HCT116 (cell line): ENCODE measurements around the gene GARIN5A. TPM values are rescaled to one million over a fixed set of nuclear protein-coding genes. Genes with fewer than 3 reads are reported as not detected.
"Not testable (repeated sequence)": the region's sequence is repeated elsewhere in the genome, so short reads cannot be mapped to it uniquely, and the experiment has no call there.

Source experiments
- ATAC-seq: fragments of 200-7000 bp; cut with Tn5 transposase; 2 replicates; pipeline ENCODE4 v1.9.1; 2020; ENCODE audit warnings: mild to moderate bottlenecking, moderate library complexity
- BruUV-seq: library from RNA; stranded (reverse); fragments of 400-500 nt; replicated peaks from 2 replicates; lab custom pipeline; 2021; lab: Mats Ljungman, UMichigan
- CTCF ChIA-PET: fragments of 300-600 bp; sonication (Branson Sonifier 250); formaldehyde crosslinking; loops from one replicate; lab custom pipeline; 2021; ENCODE audit warnings: antibody characterized with exemption; lab: Charles Lee
- POLR2A ChIA-PET: fragments of 300-600, 350-600 bp; sonication (Branson Sonifier 250); formaldehyde crosslinking; loops from one replicate; lab custom pipeline; 2021; ENCODE audit warnings: antibody characterized with exemption; lab: Charles Lee
- RAD21 ChIA-PET, 2 experiments: fragments of 300-600 bp; sonication (Branson Sonifier 250); formaldehyde crosslinking; loops; one replicate each; lab custom pipeline; 2023; ENCODE audit warnings: low total read pairs in 2 of 2; ENCODE audit not compliant: uncharacterized antibody in 2 of 2, unreplicated experiment in 2 of 2, low non-redundant PET in 1 of 2; lab: Charles Lee
- DNase-seq: peaks from one replicate; pipeline ENCODE4 v3.0.0-alpha.2; 2010; ENCODE audit warnings: low read depth, low spot score
- H2AFZ ChIP-seq: fragments of 200-600 bp; shearing (Covaris generic), sonication (generic); 2 replicates; pipeline ENCODE4 v1.6.1; 2017; ENCODE audit warnings: low read depth, mixed run types, mixed read lengths, antibody characterized with exemption, low read length; ENCODE audit not compliant: poor library complexity, severe bottlenecking
- H3K27ac ChIP-seq: 2 replicates; pipeline ENCODE4 v1.5.1; 2012; ENCODE audit warnings: low read depth, low read length
- H3K27me3 ChIP-seq: fragments of 200-600 bp; sonication (generic); 2 replicates; pipeline ENCODE4 v1.6.1; 2016; ENCODE audit warnings: mixed run types, low read length, mixed read lengths; ENCODE audit not compliant: insufficient read depth
- H3K36me3 ChIP-seq, 2 experiments: fragments of 200-500 bp in 1 of 2; fragments of 200-600 bp in 1 of 2; sonication (Bioruptor generic) in 1 of 2; sonication (generic) in 1 of 2; 2 replicates each; pipeline versions ENCODE4 v1.5.1 to v1.6.1; 2014 to 2016; ENCODE audit warnings: low read length in 2 of 2, inconsistent platforms in 1 of 2, mixed read lengths in 1 of 2, mixed run types in 1 of 2; ENCODE audit not compliant: insufficient read depth in 2 of 2, control insufficient read depth in 1 of 2
- H3K4me1 ChIP-seq, 2 experiments: fragments of 200-600 bp in 1 of 2; sonication (generic) in 1 of 2; 2 replicates each; pipeline versions ENCODE4 v1.5.1 to v1.6.1; 2012 to 2017; ENCODE audit warnings: low read length in 2 of 2, inconsistent platforms in 1 of 2, mild to moderate bottlenecking in 1 of 2, mixed read lengths in 1 of 2, mixed run types in 1 of 2, moderate library complexity in 1 of 2; ENCODE audit not compliant: insufficient read depth in 2 of 2, control insufficient read depth in 1 of 2
- H3K4me2 ChIP-seq: fragments of 200-600 bp; sonication (generic); 2 replicates; pipeline ENCODE4 v1.6.1; 2017; ENCODE audit warnings: mixed run types, low read length, mixed read lengths
- H3K4me3 ChIP-seq, 2 experiments: fragments of 200-600 bp in 1 of 2; sonication (generic) in 1 of 2; replicated peaks in 1 of 2; 2 replicates each; pipeline ENCODE4 v1.5.1; 2011 to 2016; ENCODE audit warnings: low read length in 2 of 2, control low read depth in 1 of 2, low read depth in 1 of 2, mild to moderate bottlenecking in 1 of 2, mixed read lengths in 1 of 2, mixed run types in 1 of 2
- H3K79me2 ChIP-seq: fragments of 200-600 bp; sonication (generic); 2 replicates; pipeline ENCODE4 v1.6.1; 2017; ENCODE audit warnings: mild to moderate bottlenecking, mixed run types, low read length, moderate library complexity, mixed read lengths; ENCODE audit not compliant: insufficient read depth
- H3K9ac ChIP-seq: fragments of 200-600 bp; sonication (generic); 2 replicates; pipeline ENCODE4 v1.6.1; 2016; ENCODE audit warnings: low read length, mixed read lengths
- H3K9me2 ChIP-seq: fragments of 200-600 bp; sonication (generic), shearing (Covaris generic); 2 replicates; pipeline ENCODE4 v1.6.1; 2017; ENCODE audit warnings: mixed run types, mild to moderate bottlenecking, moderate library complexity; ENCODE audit not compliant: insufficient read depth
- H3K9me3 ChIP-seq, 2 experiments: fragments of 200-500 bp in 1 of 2; fragments of 200-600 bp in 1 of 2; sonication (Bioruptor generic) in 1 of 2; sonication (generic) in 1 of 2; 2 replicates each; pipeline ENCODE4 v1.6.1; 2014 to 2017; ENCODE audit warnings: low read length in 2 of 2, mixed read lengths in 2 of 2, inconsistent platforms in 1 of 2, low read depth in 1 of 2, mild to moderate bottlenecking in 1 of 2, mixed run types in 1 of 2, moderate library complexity in 1 of 2; ENCODE audit not compliant: control insufficient read depth in 1 of 2, insufficient read depth in 1 of 2
- H4K20me1 ChIP-seq: fragments of 200-600 bp; sonication (generic), shearing (Covaris generic); 2 replicates; pipeline ENCODE4 v1.6.1; 2017; ENCODE audit warnings: mixed run types, mild to moderate bottlenecking, moderate library complexity; ENCODE audit not compliant: insufficient read depth
- CBX3 ChIP-seq: IDR thresholded peaks from 2 replicates; pipeline ENCODE4 v1.6.1; 2012; ENCODE audit warnings: low read depth
- CEBPB ChIP-seq: IDR thresholded peaks from 2 replicates; pipeline ENCODE4 v1.6.1; 2012; ENCODE audit warnings: low read depth
- CTCF ChIP-seq, 3 experiments: fragments of 200-600 bp in 1 of 3; sonication (generic) in 1 of 3; IDR thresholded peaks in 2 of 3; conservative IDR thresholded peaks in 1 of 3; 2 replicates each; pipeline ENCODE4 v1.5.1; 2012 to 2017; ENCODE audit warnings: low read depth in 2 of 3, low read length in 2 of 3, antibody characterized with exemption in 1 of 3, borderline replicate concordance in 1 of 3, control low read depth in 1 of 3, mild to moderate bottlenecking in 1 of 3, mixed read lengths in 1 of 3, mixed run types in 1 of 3, moderate library complexity in 1 of 3; ENCODE audit not compliant: insufficient read depth in 1 of 3
- EGR1 ChIP-seq: IDR thresholded peaks from 2 replicates; pipeline ENCODE4 v1.6.1; 2012; ENCODE audit warnings: low read depth
- ELF1 ChIP-seq: IDR thresholded peaks from 2 replicates; pipeline ENCODE4 v1.6.1; 2012; ENCODE audit warnings: low read depth, borderline replicate concordance
- JUND ChIP-seq: IDR thresholded peaks from 2 replicates; pipeline ENCODE4 v1.6.1; 2012
- POLR2A ChIP-seq: IDR thresholded peaks from 2 replicates; pipeline ENCODE4 v1.7.0; 2011; ENCODE audit warnings: borderline replicate concordance; ENCODE audit not compliant: insufficient read depth, insufficient read length; ENCODE audit errors: extremely low read depth
- SIN3A ChIP-seq: IDR thresholded peaks from 2 replicates; pipeline ENCODE4 v1.6.1; 2012; ENCODE audit warnings: low read depth
- SP1 ChIP-seq: IDR thresholded peaks from 2 replicates; pipeline ENCODE4 v1.6.1; 2012; ENCODE audit warnings: low read depth
- ZNF274 ChIP-seq: fragments of 200-500 bp; sonication (Bioruptor generic); IDR thresholded peaks from 2 replicates; pipeline ENCODE4 v1.6.1; 2014; ENCODE audit warnings: mild to moderate bottlenecking, low read depth, low read length, inconsistent platforms
- intact Hi-C: fragments of 100-400 bp; cut with micrococcal nuclease; formaldehyde crosslinking; loops from 2 replicates; pipeline ENCODE4 v1.10.0; 2022
- total RNA-seq: library from RNA; stranded (reverse); gene quantifications from one replicate; pipeline ENCODE4 v1.2.1, GENCODE V29; 2021; ENCODE audit not compliant: unreplicated experiment

The GARIN5A gene
- total RNA-seq, 1 experiment from 2014 or later = 12.2 TPM

GRCh38 chr19:50475101-50475568 is 1.5 kb downstream of the GARIN5A start:
- no TSS peak for BruUV-seq
- H3K27ac ChIP-seq = peak overlapping the region; percentile 50; the same call in 1 of the 2 replicates

GRCh38 chr19:50473336-50473735 is 3.3 kb downstream of the GARIN5A start:
- RAD21 ChIA-PET, ATAC-seq, H3K9ac ChIP-seq, H3K27me3 ChIP-seq, DNase-seq, H2AFZ ChIP-seq, H3K27ac ChIP-seq, H3K4me2 ChIP-seq, H3K4me3 ChIP-seq, intact Hi-C loops, H3K9me3 ChIP-seq, H4K20me1 ChIP-seq, BruUV-seq, H3K36me3 ChIP-seq, H3K9me2 ChIP-seq: not testable (repeated sequence)
- CTCF ChIA-PET = interaction anchor here (1.1 to 1.3 kb wide), 2 partner anchors 8 to 13 kb away, joined by 3 to 4 read pairs; no protein-coding TSS in a partner anchor
- peaks cover 19% of the 10 kb centered on the region for H3K79me2 ChIP-seq
- H3K4me1 ChIP-seq = peaks cover 9 to 21% of the 10 kb centered on the region in 2 experiments; a peak in 3 of 4 replicates
- POLR2A ChIA-PET = interaction anchor here (1.4 kb wide), 1 partner anchor 325 kb away, joined by 3 read pairs; no protein-coding TSS in a partner anchor

More at GRCh38 chr19:50475101-50475568, 1.5 kb downstream of the GARIN5A start:
- peak overlapping the region in 1 of 2 experiments; percentile 100; a peak in 2 of 4 replicates for H3K4me3 ChIP-seq
- H4K20me1 ChIP-seq = no peaks in the 10 kb centered on the region
- ChIA-PET POLR2A (interaction anchor here (1.2 kb wide), 1 partner anchor 9 kb away, joined by 3 read pairs; no protein-coding TSS in a partner anchor), CTCF (interaction anchor here (0.6 kb wide), 1 partner anchor 10 kb away, joined by 3 read pairs; no protein-coding TSS in a partner anchor), RAD21 (no interaction called here)
- no peak for TF ChIP-seq ZNF274
- no peak for TF ChIP-seq POLR2A
- no peak for TF ChIP-seq JUND
- TF ChIP-seq EGR1 = no peak
- TF ChIP-seq CBX3 = no peak
- TF ChIP-seq SIN3A = no peak
- TF ChIP-seq CEBPB = no peak
- TF ChIP-seq CTCF (IDR thresholded peaks at IDR 0.05 in 2 of 3, conservative IDR thresholded peaks at IDR 0.05 in 1 of 3; ENCODE audit: borderline replicate concordance in 1 of 3, insufficient read depth in 1 of 3, low read depth in 2 of 3, low read length in 2 of 3) = no peak
- TF ChIP-seq ELF1 = no peak
- TF ChIP-seq SP1 = no peak
- intact Hi-C loops = no loop called here
- peak overlapping the region; percentile 97; the same call in 1 of the 2 replicates for H3K4me2 ChIP-seq
- H3K79me2 ChIP-seq = peaks cover 37% of the 10 kb centered on the region
- H3K27me3 ChIP-seq = no peaks in the 10 kb centered on the region
- no peak overlapping the region for H2AFZ ChIP-seq
- no peaks in the 10 kb centered on the region for H3K9me2 ChIP-seq
- no peak overlapping the region for H3K9ac ChIP-seq
- peaks cover 9 to 21% of the 10 kb centered on the region in 2 experiments; a peak in 3 of 4 replicates for H3K4me1 ChIP-seq
- no peaks in the 10 kb centered on the region for H3K9me3 ChIP-seq
- DNase-seq (no peak), ATAC-seq (no peak)
- H3K36me3 ChIP-seq = peaks cover 4 to 13% of the 10 kb centered on the region in 2 experiments; a peak in 2 of 4 replicates
